ENCODE measurements around the gene VGLL4.

GRCh38 chr3:11603628-11604027 is 40.1 kb downstream of the VGLL4 start:
- TF ChIP-seq EZH2 (IDR thresholded peaks at IDR 0.05; ENCODE audit: borderline replicate concordance, insufficient read depth, low read depth, low read length, poor library complexity, severe bottlenecking) (no peak), CTCF (IDR thresholded peaks at IDR 0.05) (no peak)

Data from B cell (primary cell).